ENCODE measurements around the gene ZNF500.

DNA sequence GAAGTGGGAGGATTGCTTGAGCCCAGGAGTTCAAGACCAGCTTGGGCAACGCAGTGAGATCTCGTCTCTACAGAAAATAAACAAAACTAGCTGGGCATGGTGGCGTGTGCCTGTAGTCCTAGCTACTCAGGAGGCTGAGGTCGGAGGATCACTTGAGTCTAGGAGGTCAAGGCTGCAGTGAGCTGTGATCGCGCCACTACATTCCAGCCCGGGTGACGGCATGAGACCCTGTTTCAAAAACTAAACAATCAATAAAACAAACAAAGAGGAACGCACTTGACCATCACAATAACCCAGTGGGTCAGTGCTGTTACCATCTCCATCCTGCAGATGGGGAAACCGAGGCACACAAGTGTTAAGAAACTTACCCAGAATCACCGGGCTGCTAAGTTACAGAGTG, 13.7 kb downstream of the ZNF500 start:
- TF ChIP-seq, protein P1, sequence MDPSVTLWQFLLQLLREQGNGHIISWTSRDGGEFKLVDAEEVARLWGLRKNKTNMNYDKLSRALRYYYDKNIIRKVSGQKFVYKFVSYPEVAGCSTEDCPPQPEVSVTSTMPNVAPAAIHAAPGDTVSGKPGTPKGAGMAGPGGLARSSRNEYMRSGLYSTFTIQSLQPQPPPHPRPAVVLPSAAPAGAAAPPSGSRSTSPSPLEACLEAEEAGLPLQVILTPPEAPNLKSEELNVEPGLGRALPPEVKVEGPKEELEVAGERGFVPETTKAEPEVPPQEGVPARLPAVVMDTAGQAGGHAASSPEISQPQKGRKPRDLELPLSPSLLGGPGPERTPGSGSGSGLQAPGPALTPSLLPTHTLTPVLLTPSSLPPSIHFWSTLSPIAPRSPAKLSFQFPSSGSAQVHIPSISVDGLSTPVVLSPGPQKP (IDR thresholded peaks at IDR 0.05; ENCODE audit: borderline replicate concordance, low read depth, low read length) = no peak
- TF ChIP-seq MAZ (IDR thresholded peaks at IDR 0.05; ENCODE audit: borderline replicate concordance, low read depth, low read length) (no peak), CHD1 (IDR thresholded peaks at IDR 0.05; ENCODE audit: low read depth, low read length) (no peak), RCOR1 (IDR thresholded peaks at IDR 0.05; ENCODE audit: insufficient replicate concordance, low read length) (no peak), MXI1 (IDR thresholded peaks at IDR 0.05; ENCODE audit: borderline replicate concordance, low read depth, low read length) (no peak), SMC3 (IDR thresholded peaks at IDR 0.05; ENCODE audit: low read depth, low read length) (no peak), POLR2A (IDR thresholded peaks at IDR 0.05; ENCODE audit: low read depth, low read length) (no peak), CEBPB (IDR thresholded peaks at IDR 0.05; ENCODE audit: low read depth, low read length) (no peak), NFE2L2 (IDR thresholded peaks at IDR 0.05; ENCODE audit: low read depth, low read length) (no peak)
- TF ChIP-seq, protein P2, sequence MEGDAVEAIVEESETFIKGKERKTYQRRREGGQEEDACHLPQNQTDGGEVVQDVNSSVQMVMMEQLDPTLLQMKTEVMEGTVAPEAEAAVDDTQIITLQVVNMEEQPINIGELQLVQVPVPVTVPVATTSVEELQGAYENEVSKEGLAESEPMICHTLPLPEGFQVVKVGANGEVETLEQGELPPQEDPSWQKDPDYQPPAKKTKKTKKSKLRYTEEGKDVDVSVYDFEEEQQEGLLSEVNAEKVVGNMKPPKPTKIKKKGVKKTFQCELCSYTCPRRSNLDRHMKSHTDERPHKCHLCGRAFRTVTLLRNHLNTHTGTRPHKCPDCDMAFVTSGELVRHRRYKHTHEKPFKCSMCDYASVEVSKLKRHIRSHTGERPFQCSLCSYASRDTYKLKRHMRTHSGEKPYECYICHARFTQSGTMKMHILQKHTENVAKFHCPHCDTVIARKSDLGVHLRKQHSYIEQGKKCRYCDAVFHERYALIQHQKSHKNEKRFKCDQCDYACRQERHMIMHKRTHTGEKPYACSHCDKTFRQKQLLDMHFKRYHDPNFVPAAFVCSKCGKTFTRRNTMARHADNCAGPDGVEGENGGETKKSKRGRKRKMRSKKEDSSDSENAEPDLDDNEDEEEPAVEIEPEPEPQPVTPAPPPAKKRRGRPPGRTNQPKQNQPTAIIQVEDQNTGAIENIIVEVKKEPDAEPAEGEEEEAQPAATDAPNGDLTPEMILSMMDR (conservative IDR thresholded peaks at IDR 0.05; ENCODE audit: low read depth, low read length) = no peak
